DND-41 (cell line): ENCODE measurements around the gene LRRC72.

Experiments used
- ATAC-seq: fragments of 200-7000 bp; cut with Tn5 transposase; 3 replicates; pipeline ENCODE4 v1.9.1; 2021; ENCODE audit warnings: low read depth; ENCODE audit not compliant: insufficient read depth
- DNase-seq: peaks from one replicate; pipeline ENCODE4 v3.0.0-alpha.2; 2020
- H2AFZ ChIP-seq: 2 replicates; pipeline ENCODE4 v1.6.0; 2012; ENCODE audit warnings: low read depth, low read length
- H3K27ac ChIP-seq: 2 replicates; pipeline ENCODE4 v1.5.1; 2012; ENCODE audit warnings: low read length, inconsistent platforms
- H3K27me3 ChIP-seq: fragments of 200-600 bp; sonication (generic); 2 replicates; pipeline ENCODE4 v1.6.0; 2012; ENCODE audit warnings: low read length, mild to moderate bottlenecking, inconsistent platforms; ENCODE audit not compliant: insufficient read depth, poor library complexity
- H3K36me3 ChIP-seq: 2 replicates; pipeline ENCODE4 v1.5.1; 2012; ENCODE audit warnings: low read length, inconsistent platforms; ENCODE audit not compliant: insufficient read depth
- H3K4me1 ChIP-seq: 2 replicates; pipeline ENCODE4 v1.5.1; 2012; ENCODE audit warnings: mild to moderate bottlenecking, low read length; ENCODE audit not compliant: insufficient read depth
- H3K4me2 ChIP-seq: 2 replicates; pipeline ENCODE4 v1.6.0; 2012; ENCODE audit warnings: mild to moderate bottlenecking, moderate library complexity, low read length, inconsistent platforms; ENCODE audit not compliant: insufficient read depth
- H3K4me3 ChIP-seq, 2 experiments: fragments of 200-600 bp in 1 of 2; shearing (Covaris generic) in 1 of 2; 2 replicates each; pipeline ENCODE4 v1.5.1; 2012 to 2016; ENCODE audit warnings: inconsistent platforms in 2 of 2, low read length in 2 of 2, mild to moderate bottlenecking in 2 of 2, low read depth in 1 of 2, moderate library complexity in 1 of 2
- H3K79me2 ChIP-seq: 2 replicates; pipeline ENCODE4 v1.6.0; 2012; ENCODE audit warnings: low read length, inconsistent platforms; ENCODE audit not compliant: insufficient read depth
- H3K9ac ChIP-seq: 2 replicates; pipeline ENCODE4 v1.6.0; 2012; ENCODE audit warnings: low read depth, mild to moderate bottlenecking, inconsistent platforms, low read length, moderate library complexity
- H3K9me3 ChIP-seq: 2 replicates; pipeline ENCODE4 v1.5.1; 2012; ENCODE audit warnings: low read length, moderate library complexity, mild to moderate bottlenecking, inconsistent platforms; ENCODE audit not compliant: insufficient read depth, severe bottlenecking
- H4K20me1 ChIP-seq: 2 replicates; pipeline ENCODE4 v1.6.0; 2012; ENCODE audit warnings: low read length; ENCODE audit not compliant: insufficient read depth
- CTCF ChIP-seq: IDR thresholded peaks from 2 replicates; pipeline ENCODE4 v1.5.1; 2012; ENCODE audit warnings: borderline replicate concordance, low read length, moderate library complexity, mild to moderate bottlenecking; ENCODE audit not compliant: poor library complexity, severe bottlenecking; ENCODE audit errors: extremely low read depth
- EZH2 ChIP-seq: IDR thresholded peaks from 3 replicates; pipeline ENCODE4 v1.6.1; 2012; ENCODE audit warnings: borderline replicate concordance, low read depth, mild to moderate bottlenecking, moderate library complexity, low read length, inconsistent platforms; ENCODE audit not compliant: severe bottlenecking

The LRRC72 gene

GRCh38 chr7:16627236-16627635, 100.6 kb downstream of the LRRC72 start:
- Histone ChIP-seq H3K27me3 (no peaks in the 10 kb centered on the region), H3K4me3 (no peak overlapping the region), H3K27ac (no peak overlapping the region), H4K20me1 (no peaks in the 10 kb centered on the region), H3K9ac (no peak overlapping the region), H2AFZ (no peak overlapping the region), H3K4me2 (no peak overlapping the region), H3K9me3 (no peaks in the 10 kb centered on the region), H3K79me2 (no peaks in the 10 kb centered on the region), H3K36me3 (peaks cover 28% of the 10 kb centered on the region; the same call in 1 of the 2 replicates), H3K4me1 (no peaks in the 10 kb centered on the region)
- ATAC-seq = no peak
- TF ChIP-seq EZH2 (no peak), CTCF (no peak)
- no peak for DNase-seq

GRCh38 chr7:16630654-16631053, 104.0 kb downstream of the LRRC72 start:
- DNase-seq = no peak

More at GRCh38 chr7:16630654-16631053, 104.0 kb downstream of the LRRC72 start:
- H3K9me3 ChIP-seq = no peaks in the 10 kb centered on the region
- H4K20me1 ChIP-seq = peaks cover 5% of the 10 kb centered on the region; the same call in 1 of the 2 replicates
- H3K4me1 ChIP-seq = no peaks in the 10 kb centered on the region
- H3K79me2 ChIP-seq = no peaks in the 10 kb centered on the region
- no peak for ATAC-seq
- no peak overlapping the region for H3K9ac ChIP-seq
- no peak for TF ChIP-seq EZH2
- H3K36me3 ChIP-seq = peaks cover 9% of the 10 kb centered on the region
- no peak overlapping the region for H3K4me3 ChIP-seq
- H3K27me3 ChIP-seq = no peaks in the 10 kb centered on the region
- no peak overlapping the region for H3K27ac ChIP-seq
- no peak overlapping the region for H3K4me2 ChIP-seq
- H2AFZ ChIP-seq = no peak overlapping the region
